SK-N-SH (cell line): Measurements from ENCODE around the gene MARK3. TPM values are rescaled to one million over a fixed set of nuclear protein-coding genes. Genes with fewer than 3 reads are reported as not detected.

Experiments used
- CTCF ChIA-PET: fragments of 300-600, 350-600 bp; formaldehyde crosslinking; extraction: SDS; loops from one replicate; lab custom pipeline; 2021; lab: Yijun Ruan, JAX
- POLR2A ChIA-PET: fragments of 350-600 bp; sonication (Branson Sonifier 250); formaldehyde crosslinking; extraction: SDS; loops from one replicate; lab custom pipeline; 2020; ENCODE audit warnings: antibody characterized with exemption, inconsistent platforms; lab: Yijun Ruan, JAX
- DNase-seq: peaks from one replicate; pipeline ENCODE4 v3.0.0; 2012
- H2AFZ ChIP-seq: fragments of 200-600 bp; sonication (generic); 2 replicates; pipeline ENCODE4 v1.8.1; 2016; ENCODE audit warnings: antibody characterized with exemption, mild to moderate bottlenecking, low read depth
- H3F3A ChIP-seq: fragments of 200-600 bp; sonication (generic); replicated peaks from 2 replicates; pipeline ENCODE3; 2016; ENCODE audit warnings: antibody characterized with exemption, mild to moderate bottlenecking; ENCODE audit not compliant: insufficient read depth
- H3K27ac ChIP-seq, 2 experiments: fragments of 200-500 bp in 1 of 2; fragments of 200-600 bp in 1 of 2; sonication (Bioruptor generic) in 1 of 2; sonication (generic), shearing (Covaris generic) in 1 of 2; 2 replicates each; pipeline versions ENCODE4 v1.5.1 to v1.6.1; 2014 to 2016; ENCODE audit warnings: low read depth in 2 of 2, inconsistent platforms in 1 of 2, low read length in 1 of 2, mild to moderate bottlenecking in 1 of 2, mixed read lengths in 1 of 2
- H3K27me3 ChIP-seq: fragments of 200-600 bp; sonication (generic), shearing (Covaris generic); 2 replicates; pipeline ENCODE4 v1.6.1; 2016; ENCODE audit warnings: mixed run types; ENCODE audit not compliant: insufficient read depth
- H3K36me3 ChIP-seq, 2 experiments: fragments of 200-500 bp in 1 of 2; fragments of 200-600 bp in 1 of 2; sonication (Bioruptor generic) in 1 of 2; sonication (generic) in 1 of 2; replicated peaks in 1 of 2; 2 replicates each; pipeline versions ENCODE3 to v1.5.1; 2014 to 2016; ENCODE audit warnings: low read length in 1 of 2, mild to moderate bottlenecking in 1 of 2; ENCODE audit not compliant: insufficient read depth in 2 of 2, control insufficient read depth in 1 of 2
- H3K4me1 ChIP-seq, 2 experiments: fragments of 200-500 bp in 1 of 2; fragments of 200-600 bp in 1 of 2; sonication (Bioruptor generic) in 1 of 2; sonication (generic), shearing (Covaris generic) in 1 of 2; 2 replicates each; pipeline versions ENCODE4 v1.5.1 to v1.6.1; 2014 to 2016; ENCODE audit warnings: low read depth in 1 of 2, low read length in 1 of 2, mixed run types in 1 of 2; ENCODE audit not compliant: insufficient read depth in 2 of 2, control insufficient read depth in 1 of 2
- H3K4me2 ChIP-seq: fragments of 200-600 bp; sonication (generic), shearing (Covaris generic); 2 replicates; pipeline ENCODE4 v1.6.1; 2017; ENCODE audit warnings: mixed run types
- H3K4me3 ChIP-seq, 2 experiments: fragments of 200-500 bp in 1 of 2; fragments of 200-600 bp in 1 of 2; sonication (Bioruptor generic) in 1 of 2; sonication (generic), shearing (Covaris generic) in 1 of 2; 2 replicates each; pipeline versions ENCODE4 v1.5.1 to v1.8.1; 2014 to 2016; ENCODE audit warnings: low read depth in 2 of 2, inconsistent platforms in 1 of 2, low read length in 1 of 2, mild to moderate bottlenecking in 1 of 2, mixed read lengths in 1 of 2, moderate library complexity in 1 of 2
- H3K79me2 ChIP-seq: fragments of 200-600 bp; sonication (generic); 2 replicates; pipeline ENCODE4 v1.8.1; 2017; ENCODE audit warnings: mild to moderate bottlenecking; ENCODE audit not compliant: insufficient read depth
- H3K9ac ChIP-seq: fragments of 200-600 bp; sonication (generic); 2 replicates; pipeline ENCODE4 v1.6.1; 2017; ENCODE audit warnings: mixed run types
- H3K9me2 ChIP-seq: fragments of 200-600 bp; sonication (generic); 2 replicates; pipeline ENCODE4 v1.6.1; 2017; ENCODE audit warnings: mixed run types
- H3K9me3 ChIP-seq: fragments of 200-600 bp; sonication (generic); 2 replicates; pipeline ENCODE4 v1.6.1; 2017; ENCODE audit warnings: mixed run types, mild to moderate bottlenecking, moderate library complexity
- H4K20me1 ChIP-seq: fragments of 200-600 bp; sonication (generic); 2 replicates; pipeline ENCODE4 v1.6.1; 2017; ENCODE audit warnings: mild to moderate bottlenecking, mixed run types; ENCODE audit not compliant: insufficient read depth
- ELF1 ChIP-seq: IDR thresholded peaks from 2 replicates; pipeline ENCODE4 v1.4.0; 2012
- EP300 ChIP-seq, 2 experiments: IDR thresholded peaks; 2 replicates each; pipeline versions ENCODE4 v1.4.0 to v1.6.1; 2012; ENCODE audit warnings: borderline replicate concordance in 1 of 2, low read depth in 1 of 2, low read length in 1 of 2
- FOSL2 ChIP-seq: IDR thresholded peaks from 2 replicates; pipeline ENCODE4 v1.4.0; 2012; ENCODE audit warnings: low read depth, mild to moderate bottlenecking, moderate library complexity, borderline replicate concordance
- FOXJ3 ChIP-seq: sonication (generic); formaldehyde crosslinking; IDR thresholded peaks from 2 replicates; pipeline ENCODE4 v1.5.1; 2020; ENCODE audit warnings: mild to moderate bottlenecking, missing genetic modification reagents
- GABPA ChIP-seq: IDR thresholded peaks from 2 replicates; pipeline ENCODE4 v1.4.0; 2012; ENCODE audit warnings: low read depth, mild to moderate bottlenecking
- MAX ChIP-seq: IDR thresholded peaks from 2 replicates; pipeline ENCODE4 v1.4.0; 2012; ENCODE audit warnings: low read depth
- MXI1 ChIP-seq: IDR thresholded peaks from 2 replicates; pipeline ENCODE4 v1.6.1; 2012; ENCODE audit warnings: mild to moderate bottlenecking, low read depth, low read length, improper control_type of control experiment
- NFIC ChIP-seq: IDR thresholded peaks from 2 replicates; pipeline ENCODE4 v1.4.0; 2012; ENCODE audit warnings: borderline replicate concordance
- POLR2AphosphoS5 ChIP-seq: IDR thresholded peaks from 2 replicates; pipeline ENCODE4 v1.6.1; 2012; ENCODE audit warnings: low read depth, low read length
- TAF1 ChIP-seq: IDR thresholded peaks from 2 replicates; pipeline ENCODE4 v1.6.1; 2012; ENCODE audit warnings: low read depth, mild to moderate bottlenecking, low read length, moderate library complexity, borderline replicate concordance
- TEAD4 ChIP-seq: IDR thresholded peaks from 2 replicates; pipeline ENCODE4 v1.4.0; 2012; ENCODE audit warnings: mild to moderate bottlenecking, borderline replicate concordance; ENCODE audit not compliant: insufficient read depth
- ZBTB33 ChIP-seq: IDR thresholded peaks from 2 replicates; pipeline ENCODE4 v1.4.0; 2012; ENCODE audit warnings: low read depth, borderline replicate concordance
- WGBS: methylation state at CpG from one replicate; pipeline ENCODE4 v1.1.6; 2017; ENCODE audit warnings: low lambda C conversion rate; 5-methylcytosine and 5-hydroxymethylcytosine counted together
- polyA plus RNA-seq, 3 experiments: library from polyadenylated mRNA; depleted of rRNA; stranded (reverse); fragments of >200 nt; gene quantifications; 2 replicates each; pipeline ENCODE4 v1.2.3, GENCODE V29; 2012
- TF ChIP-seq, protein P1 (sequence below): IDR thresholded peaks from 2 replicates; pipeline ENCODE4; 2012
- TF ChIP-seq, protein P2 (sequence below): fragments of 150-350 bp; IDR thresholded peaks from 2 replicates; pipeline ENCODE4 v1.6.1; 2017; ENCODE audit warnings: antibody characterized with exemption, low read length, low read depth, borderline replicate concordance
- TF ChIP-seq, protein P3 (sequence below): fragments of 200-600 bp; sonication (generic); IDR thresholded peaks from 2 replicates; pipeline ENCODE4 v1.6.1; 2017; ENCODE audit warnings: antibody characterized with exemption, mild to moderate bottlenecking, moderate library complexity

The MARK3 gene
- polyA plus RNA-seq, 1 of the 3 experiments (the other 2 are of a cell fraction), result 73.4 TPM

GRCh38 chr14:103353362-103353761 is 31.9 kb upstream of the MARK3 start:
- TF ChIP-seq MAX (no peak), TEAD4 (no peak), MXI1 (no peak), EP300 (IDR thresholded peaks at IDR 0.05; ENCODE audit: borderline replicate concordance in 1 of 2, low read depth in 1 of 2, low read length in 1 of 2) (no peak), NFIC (no peak), FOSL2 (no peak), GABPA (no peak), ZBTB33 (no peak), FOXJ3 (CRISPR knock-in tag) (no peak), POLR2AphosphoS5 (no peak), TAF1 (no peak), ELF1 (no peak)
- TF ChIP-seq, protein P1, sequence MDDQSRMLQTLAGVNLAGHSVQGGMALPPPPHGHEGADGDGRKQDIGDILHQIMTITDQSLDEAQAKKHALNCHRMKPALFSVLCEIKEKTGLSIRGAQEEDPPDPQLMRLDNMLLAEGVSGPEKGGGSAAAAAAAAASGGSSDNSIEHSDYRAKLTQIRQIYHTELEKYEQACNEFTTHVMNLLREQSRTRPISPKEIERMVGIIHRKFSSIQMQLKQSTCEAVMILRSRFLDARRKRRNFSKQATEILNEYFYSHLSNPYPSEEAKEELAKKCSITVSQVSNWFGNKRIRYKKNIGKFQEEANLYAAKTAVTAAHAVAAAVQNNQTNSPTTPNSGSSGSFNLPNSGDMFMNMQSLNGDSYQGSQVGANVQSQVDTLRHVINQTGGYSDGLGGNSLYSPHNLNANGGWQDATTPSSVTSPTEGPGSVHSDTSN, result no peak
- TF ChIP-seq, protein P2, sequence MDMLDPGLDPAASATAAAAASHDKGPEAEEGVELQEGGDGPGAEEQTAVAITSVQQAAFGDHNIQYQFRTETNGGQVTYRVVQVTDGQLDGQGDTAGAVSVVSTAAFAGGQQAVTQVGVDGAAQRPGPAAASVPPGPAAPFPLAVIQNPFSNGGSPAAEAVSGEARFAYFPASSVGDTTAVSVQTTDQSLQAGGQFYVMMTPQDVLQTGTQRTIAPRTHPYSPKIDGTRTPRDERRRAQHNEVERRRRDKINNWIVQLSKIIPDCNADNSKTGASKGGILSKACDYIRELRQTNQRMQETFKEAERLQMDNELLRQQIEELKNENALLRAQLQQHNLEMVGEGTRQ, result no peak
- TF ChIP-seq, protein P3, sequence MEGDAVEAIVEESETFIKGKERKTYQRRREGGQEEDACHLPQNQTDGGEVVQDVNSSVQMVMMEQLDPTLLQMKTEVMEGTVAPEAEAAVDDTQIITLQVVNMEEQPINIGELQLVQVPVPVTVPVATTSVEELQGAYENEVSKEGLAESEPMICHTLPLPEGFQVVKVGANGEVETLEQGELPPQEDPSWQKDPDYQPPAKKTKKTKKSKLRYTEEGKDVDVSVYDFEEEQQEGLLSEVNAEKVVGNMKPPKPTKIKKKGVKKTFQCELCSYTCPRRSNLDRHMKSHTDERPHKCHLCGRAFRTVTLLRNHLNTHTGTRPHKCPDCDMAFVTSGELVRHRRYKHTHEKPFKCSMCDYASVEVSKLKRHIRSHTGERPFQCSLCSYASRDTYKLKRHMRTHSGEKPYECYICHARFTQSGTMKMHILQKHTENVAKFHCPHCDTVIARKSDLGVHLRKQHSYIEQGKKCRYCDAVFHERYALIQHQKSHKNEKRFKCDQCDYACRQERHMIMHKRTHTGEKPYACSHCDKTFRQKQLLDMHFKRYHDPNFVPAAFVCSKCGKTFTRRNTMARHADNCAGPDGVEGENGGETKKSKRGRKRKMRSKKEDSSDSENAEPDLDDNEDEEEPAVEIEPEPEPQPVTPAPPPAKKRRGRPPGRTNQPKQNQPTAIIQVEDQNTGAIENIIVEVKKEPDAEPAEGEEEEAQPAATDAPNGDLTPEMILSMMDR, result no peak
- WGBS, result 73% methylated on average over 7 of the region's 7 CpGs

More at GRCh38 chr14:103353362-103353761, 31.9 kb upstream of the MARK3 start:
- Histone ChIP-seq H3K27me3 (no peaks in the 10 kb centered on the region), H4K20me1 (no peaks in the 10 kb centered on the region), H3K79me2 (no peaks in the 10 kb centered on the region), H3K9me3 (no peaks in the 10 kb centered on the region), H3K27ac (no peak overlapping the region), H3F3A (no peaks in the 10 kb centered on the region), H3K36me3 (no peaks in the 10 kb centered on the region), H2AFZ (no peak overlapping the region), H3K4me3 (no peak overlapping the region), H3K9ac (no peak overlapping the region), H3K4me2 (no peak overlapping the region), H3K4me1 (peaks cover 3 to 4% of the 10 kb centered on the region in 2 experiments; a peak in 2 of 4 replicates), H3K9me2 (no peaks in the 10 kb centered on the region)
- POLR2A ChIA-PET, result no interaction called here
- CTCF ChIA-PET, result interaction anchor here (0.6 to 1.4 kb wide), 2 partner anchors 8 to 38 kb away, joined by 3 to 8 read pairs; no protein-coding TSS in a partner anchor
- no peak for DNase-seq
